Measurements from ENCODE around the gene HJURP. TPM values are rescaled to one million over a fixed set of nuclear protein-coding genes. Genes with fewer than 3 reads are reported as not detected.

HJURP gene
- total RNA-seq, 2 experiments from 2014 or later = 139 to 141 TPM

- peaks cover 12% of the 10 kb centered on the region for H3K27me3 Mint-ChIP-seq
- CTCF ChIA-PET = interaction anchor here (0.5 to 2.9 kb wide), 12 partner anchors 9 to 681 kb away, joined by 3 to 11 read pairs (median 3); partner anchors contain the start of gene ARL4C
- POLR2A ChIA-PET = no interaction called here
- H3K27ac Mint-ChIP-seq = no peak overlapping the region
- peak; percentile 62 for DNase-seq
- peaks cover 13% of the 10 kb centered on the region for H3K36me3 Mint-ChIP-seq (ENCODE audit: low read depth)
- peaks cover 31% of the 10 kb centered on the region for H3K4me1 Mint-ChIP-seq
- H3K4me3 Mint-ChIP-seq = no peak overlapping the region
- H3K9me3 Mint-ChIP-seq = no peaks in the 10 kb centered on the region
Measured at GRCh38 chr2:233857511-233858141, 3.3 kb upstream of the HJURP start.

- ChIA-PET POLR2A (no interaction called here), CTCF (interaction anchor here (0.7 to 2.9 kb wide), 5 partner anchors 10 to 683 kb away, joined by 3 to 11 read pairs (median 3); no protein-coding TSS in a partner anchor)
- no peak overlapping the region for H3K27ac Mint-ChIP-seq
- no peaks in the 10 kb centered on the region for H3K9me3 Mint-ChIP-seq
- H3K4me1 Mint-ChIP-seq = peaks cover 46% of the 10 kb centered on the region
- H3K4me3 Mint-ChIP-seq = no peak overlapping the region
- DNase-seq = no peak
- peaks cover 6% of the 10 kb centered on the region for H3K27me3 Mint-ChIP-seq
- H3K36me3 Mint-ChIP-seq (ENCODE audit: low read depth) = peaks cover 26% of the 10 kb centered on the region
Measured at GRCh38 chr2:233856184-233856583, 1.8 kb upstream of the HJURP start.

- ChIA-PET CTCF (interaction anchor here (0.5 to 2.9 kb wide), 3 partner anchors 11 to 620 kb away, joined by 3 to 11 read pairs (median 3); no protein-coding TSS in a partner anchor), POLR2A (no interaction called here)
- Mint-ChIP-seq H3K27ac (peak overlapping the region; percentile 93), H3K27me3 (peaks cover 3% of the 10 kb centered on the region), H3K9me3 (no peaks in the 10 kb centered on the region), H3K36me3 (ENCODE audit: low read depth) (peaks cover 31% of the 10 kb centered on the region), H3K4me3 (peak overlapping the region; percentile 87), H3K4me1 (peaks cover 51% of the 10 kb centered on the region)
- DNase-seq = no peak
Measured at GRCh38 chr2:233855345-233855744, 1.0 kb upstream of the HJURP start.

GRCh38 chr2:233853883-233854240, 473 bp downstream of the HJURP start:
- ChIA-PET CTCF (no interaction called here), POLR2A (no interaction called here)
- Mint-ChIP-seq H3K9me3 (no peaks in the 10 kb centered on the region), H3K36me3 (ENCODE audit: low read depth) (peaks cover 46% of the 10 kb centered on the region), H3K4me3 (peak overlapping the region; percentile 87), H3K27me3 (peaks cover 2% of the 10 kb centered on the region), H3K27ac (peak overlapping the region; percentile 93), H3K4me1 (peaks cover 66% of the 10 kb centered on the region)
- no peak for DNase-seq

GRCh38 chr2:233853353-233853752, 982 bp downstream of the HJURP start:
- ChIA-PET CTCF (no interaction called here), POLR2A (no interaction called here)
- peaks cover 51% of the 10 kb centered on the region for H3K36me3 Mint-ChIP-seq (ENCODE audit: low read depth)
- no peaks in the 10 kb centered on the region for H3K27me3 Mint-ChIP-seq
- DNase-seq = no peak
- H3K27ac Mint-ChIP-seq = peak overlapping the region; percentile 93
- peak overlapping the region; percentile 87 for H3K4me3 Mint-ChIP-seq
- H3K9me3 Mint-ChIP-seq = no peaks in the 10 kb centered on the region
- H3K4me1 Mint-ChIP-seq = peaks cover 71% of the 10 kb centered on the region

GRCh38 chr2:233852056-233852455, 2.3 kb downstream of the HJURP start:
- ChIA-PET CTCF (no interaction called here), POLR2A (no interaction called here)
- H3K27ac Mint-ChIP-seq = peak overlapping the region; percentile 70
- H3K4me3 Mint-ChIP-seq = peak overlapping the region; percentile 87
- H3K36me3 Mint-ChIP-seq (ENCODE audit: low read depth) = peaks cover 62% of the 10 kb centered on the region
- no peaks in the 10 kb centered on the region for H3K27me3 Mint-ChIP-seq
- H3K9me3 Mint-ChIP-seq = no peaks in the 10 kb centered on the region
- no peak for DNase-seq
- peaks cover 69% of the 10 kb centered on the region for H3K4me1 Mint-ChIP-seq

- Mint-ChIP-seq H3K4me1 (peaks cover 71% of the 10 kb centered on the region), H3K4me3 (peak overlapping the region; percentile 18), H3K27me3 (no peaks in the 10 kb centered on the region), H3K27ac (no peak overlapping the region), H3K9me3 (no peaks in the 10 kb centered on the region), H3K36me3 (ENCODE audit: low read depth) (peaks cover 69% of the 10 kb centered on the region)
- POLR2A ChIA-PET = interaction anchor here (0.7 kb wide), 1 partner anchor 436 kb away, joined by 3 read pairs; no protein-coding TSS in a partner anchor
- DNase-seq = no peak
- CTCF ChIA-PET = no interaction called here
Measured at GRCh38 chr2:233851169-233851568, 3.2 kb downstream of the HJURP start.

GRCh38 chr2:233850745-233851144, 3.6 kb downstream of the HJURP start:
- peaks cover 72% of the 10 kb centered on the region for H3K36me3 Mint-ChIP-seq (ENCODE audit: low read depth)
- no peaks in the 10 kb centered on the region for H3K27me3 Mint-ChIP-seq
- no peak overlapping the region for H3K27ac Mint-ChIP-seq
- H3K4me1 Mint-ChIP-seq = peaks cover 71% of the 10 kb centered on the region
- H3K9me3 Mint-ChIP-seq = no peaks in the 10 kb centered on the region
- H3K4me3 Mint-ChIP-seq = no peak overlapping the region
- ChIA-PET CTCF (no interaction called here), POLR2A (interaction anchor here (0.7 kb wide), 1 partner anchor 436 kb away, joined by 3 read pairs; no protein-coding TSS in a partner anchor)
- no peak for DNase-seq

GRCh38 chr2:233849607-233850271, 4.6 kb downstream of the HJURP start:
- Mint-ChIP-seq H3K36me3 (ENCODE audit: low read depth) (peaks cover 81% of the 10 kb centered on the region), H3K9me3 (no peaks in the 10 kb centered on the region), H3K27me3 (no peaks in the 10 kb centered on the region), H3K4me3 (no peak overlapping the region), H3K4me1 (peaks cover 63% of the 10 kb centered on the region), H3K27ac (peak overlapping the region; percentile 64)
- ChIA-PET CTCF (no interaction called here), POLR2A (no interaction called here)
- no peak for DNase-seq

GRCh38 chr2:233848276-233848675, 6.1 kb downstream of the HJURP start:
- no peaks in the 10 kb centered on the region for H3K9me3 Mint-ChIP-seq
- no peak overlapping the region for H3K4me3 Mint-ChIP-seq
- peaks cover 89% of the 10 kb centered on the region for H3K36me3 Mint-ChIP-seq (ENCODE audit: low read depth)
- H3K4me1 Mint-ChIP-seq = peaks cover 60% of the 10 kb centered on the region
- POLR2A ChIA-PET = no interaction called here
- H3K27me3 Mint-ChIP-seq = no peaks in the 10 kb centered on the region
- H3K27ac Mint-ChIP-seq = peak overlapping the region; percentile 19
- CTCF ChIA-PET = interaction anchor here (1.2 to 1.7 kb wide), 3 partner anchors 10 to 16 kb away, joined by 4 to 9 read pairs (median 4); no protein-coding TSS in a partner anchor
- no peak for DNase-seq

- no peak for DNase-seq
- Mint-ChIP-seq H3K36me3 (ENCODE audit: low read depth) (peaks cover 88% of the 10 kb centered on the region), H3K27me3 (no peaks in the 10 kb centered on the region), H3K27ac (peak overlapping the region; percentile 9), H3K9me3 (no peaks in the 10 kb centered on the region), H3K4me1 (peaks cover 55% of the 10 kb centered on the region), H3K4me3 (no peak overlapping the region)
- CTCF ChIA-PET = interaction anchor here (1.2 to 1.7 kb wide), 4 partner anchors 9 to 17 kb away, joined by 3 to 9 read pairs (median 4); no protein-coding TSS in a partner anchor
- POLR2A ChIA-PET = no interaction called here
Measured at GRCh38 chr2:233847248-233847898, 7.0 kb downstream of the HJURP start.

- no peak overlapping the region for H3K4me3 Mint-ChIP-seq
- CTCF ChIA-PET = interaction anchor here (1.2 to 1.4 kb wide), 2 partner anchors 8 to 10 kb away, joined by 3 to 4 read pairs; no protein-coding TSS in a partner anchor
- H3K36me3 Mint-ChIP-seq (ENCODE audit: low read depth) = peaks cover 88% of the 10 kb centered on the region
- peaks cover 53% of the 10 kb centered on the region for H3K4me1 Mint-ChIP-seq
- no peaks in the 10 kb centered on the region for H3K27me3 Mint-ChIP-seq
- DNase-seq = no peak
- H3K9me3 Mint-ChIP-seq = no peaks in the 10 kb centered on the region
- H3K27ac Mint-ChIP-seq = peak overlapping the region; percentile 25
- POLR2A ChIA-PET = no interaction called here
Measured at GRCh38 chr2:233846387-233847247, 7.7 kb downstream of the HJURP start.
